IMR-90 (cell line): ENCODE measurements around the gene ESR1. TPM values are rescaled to one million over a fixed set of nuclear protein-coding genes. Genes with fewer than 3 reads are reported as not detected.

Experiments used
- ATAC-seq: fragments of 200-7000 bp; cut with Tn5 transposase; 2 replicates; pipeline ENCODE4 v1.9.1; 2020; ENCODE audit warnings: low read depth, mild to moderate bottlenecking, moderate library complexity
- BruUV-seq: library from RNA; stranded (reverse); fragments of 400-500 nt; replicated peaks from 2 replicates; lab custom pipeline; 2021; lab: Mats Ljungman, UMichigan
- CTCF ChIA-PET: fragments of 300-600 bp; formaldehyde crosslinking; extraction: SDS; loops from one replicate; lab custom pipeline; 2021; ENCODE audit warnings: antibody characterized with exemption; lab: Yijun Ruan, JAX
- POLR2A ChIA-PET: fragments of 300-600 bp; sonication (Branson Sonifier 250); formaldehyde crosslinking; loops from one replicate; lab custom pipeline; 2022; ENCODE audit warnings: antibody characterized with exemption; ENCODE audit not compliant: unreplicated experiment; lab: Charles Lee
- DNase-seq: peaks from one replicate; pipeline ENCODE4 v3.0.0; 2013
- H2AFZ ChIP-seq: replicated peaks from 2 replicates; pipeline ENCODE3; 2013; ENCODE audit warnings: low read length, mild to moderate bottlenecking; ENCODE audit not compliant: poor library complexity
- H2AK5ac ChIP-seq: 2 replicates; pipeline ENCODE4 v1.6.1; 2013; ENCODE audit warnings: low read depth, low read length, inconsistent platforms
- H2AK9ac ChIP-seq: replicated peaks from 2 replicates; pipeline ENCODE3; 2013; ENCODE audit warnings: mild to moderate bottlenecking, low read depth, low read length, moderate library complexity; ENCODE audit not compliant: poor library complexity
- H2BK120ac ChIP-seq: 2 replicates; pipeline ENCODE4 v1.6.1; 2013; ENCODE audit warnings: low read depth, low read length, inconsistent platforms
- H2BK15ac ChIP-seq: 3 replicates; pipeline ENCODE4 v1.6.1; 2013; ENCODE audit warnings: low read depth, low read length, inconsistent platforms
- H2BK20ac ChIP-seq: 2 replicates; pipeline ENCODE4 v1.6.1; 2013; ENCODE audit warnings: low read depth, mild to moderate bottlenecking, inconsistent platforms, low read length, moderate library complexity
- H2BK5ac ChIP-seq: 2 replicates; pipeline ENCODE4 v1.6.1; 2013; ENCODE audit warnings: mild to moderate bottlenecking, low read depth, low read length, inconsistent platforms; ENCODE audit not compliant: poor library complexity, severe bottlenecking
- H3K14ac ChIP-seq: replicated peaks from 2 replicates; pipeline ENCODE4 v1.6.1; 2013; ENCODE audit warnings: low read depth, low read length, inconsistent platforms
- H3K18ac ChIP-seq: 2 replicates; pipeline ENCODE4 v1.6.1; 2013; ENCODE audit warnings: low read depth, low read length, control low read depth
- H3K23ac ChIP-seq: 2 replicates; pipeline ENCODE4 v1.6.1; 2013; ENCODE audit warnings: low read depth, low read length, inconsistent platforms
- H3K27ac ChIP-seq: 2 replicates; pipeline ENCODE4 v1.5.1; 2013; ENCODE audit warnings: mild to moderate bottlenecking, control low read depth, low read length; ENCODE audit not compliant: insufficient read depth
- H3K27me3 ChIP-seq: 2 replicates; pipeline ENCODE4 v1.6.1; 2013; ENCODE audit warnings: low read length; ENCODE audit not compliant: control insufficient read depth, insufficient read depth
- H3K36me3 ChIP-seq: 2 replicates; pipeline ENCODE4 v1.6.1; 2013; ENCODE audit warnings: low read length, mixed read lengths; ENCODE audit not compliant: control insufficient read depth, insufficient read depth
- H3K4ac ChIP-seq: 2 replicates; pipeline ENCODE4 v1.6.1; 2013; ENCODE audit warnings: low read depth, low read length, inconsistent platforms
- H3K4me1 ChIP-seq: 2 replicates; pipeline ENCODE4 v1.6.1; 2013; ENCODE audit warnings: low read length, mixed read lengths; ENCODE audit not compliant: control insufficient read depth, insufficient read depth
- H3K4me2 ChIP-seq: 2 replicates; pipeline ENCODE4 v1.6.1; 2013; ENCODE audit warnings: low read depth, mild to moderate bottlenecking, control low read depth, low read length, moderate library complexity
- H3K4me3 ChIP-seq: 2 replicates; pipeline ENCODE4 v1.5.1; 2013; ENCODE audit warnings: low read depth, mild to moderate bottlenecking, control low read depth, low read length, moderate library complexity; ENCODE audit not compliant: insufficient read depth
- H3K56ac ChIP-seq: 2 replicates; pipeline ENCODE4 v1.6.1; 2013; ENCODE audit warnings: low read length, inconsistent platforms; ENCODE audit not compliant: insufficient read depth; ENCODE audit errors: extremely low read depth
- H3K79me1 ChIP-seq, 2 experiments: 2 replicates each; pipeline ENCODE4 v1.6.1; 2013; ENCODE audit warnings: low read length in 2 of 2, inconsistent platforms in 1 of 2, low read depth in 1 of 2
- H3K9ac ChIP-seq: 2 replicates; pipeline ENCODE4 v1.6.1; 2013; ENCODE audit warnings: low read depth, low read length, control low read depth
- H3K9me1 ChIP-seq: 2 replicates; pipeline ENCODE4 v1.6.1; 2013; ENCODE audit warnings: low read length, inconsistent platforms; ENCODE audit not compliant: insufficient read depth
- H3K9me3 ChIP-seq: 2 replicates; pipeline ENCODE4 v1.6.1; 2013; ENCODE audit warnings: low read length; ENCODE audit not compliant: control insufficient read depth, insufficient read depth
- H4K20me1 ChIP-seq: 2 replicates; pipeline ENCODE4 v1.6.1; 2013; ENCODE audit warnings: low read length, inconsistent platforms; ENCODE audit not compliant: insufficient read depth
- H4K5ac ChIP-seq: 2 replicates; pipeline ENCODE4 v1.6.1; 2013; ENCODE audit warnings: mild to moderate bottlenecking, low read depth, low read length, control low read depth
- H4K8ac ChIP-seq, 2 experiments: 2 replicates each; pipeline ENCODE4 v1.6.1; 2013; ENCODE audit warnings: low read depth in 2 of 2, low read length in 2 of 2, control low read depth in 1 of 2, inconsistent platforms in 1 of 2
- H4K91ac ChIP-seq: 2 replicates; pipeline ENCODE4 v1.6.1; 2013; ENCODE audit warnings: low read depth, low read length, inconsistent platforms; ENCODE audit not compliant: insufficient read depth
- BHLHE40 ChIP-seq: fragments of 150-350 bp; IDR thresholded peaks from 2 replicates; pipeline ENCODE4 v1.6.1; 2016; ENCODE audit warnings: mild to moderate bottlenecking, low read depth, low read length
- CEBPB ChIP-seq: IDR thresholded peaks from 2 replicates; pipeline ENCODE4 v1.6.1; 2012; ENCODE audit warnings: low read depth, low read length, improper control_type of control experiment
- CHD1 ChIP-seq: IDR thresholded peaks from 2 replicates; pipeline ENCODE4 v1.6.1; 2012; ENCODE audit warnings: low read depth, low read length, improper control_type of control experiment
- ELK1 ChIP-seq: fragments of 150-350 bp; IDR thresholded peaks from 2 replicates; pipeline ENCODE4 v1.6.1; 2016; ENCODE audit warnings: low read depth, mild to moderate bottlenecking, low read length, moderate library complexity, borderline replicate concordance
- FOS ChIP-seq: fragments of 150-350 bp; IDR thresholded peaks from 2 replicates; pipeline ENCODE4 v1.6.1; 2016; ENCODE audit warnings: low read depth, low read length
- MAFK ChIP-seq: IDR thresholded peaks from 2 replicates; pipeline ENCODE4 v1.6.1; 2012; ENCODE audit warnings: low read depth, low read length, improper control_type of control experiment
- MAZ ChIP-seq: IDR thresholded peaks from 2 replicates; pipeline ENCODE4 v1.6.1; 2012; ENCODE audit warnings: low read depth, mild to moderate bottlenecking, low read length, improper control_type of control experiment, moderate library complexity, borderline replicate concordance
- MXI1 ChIP-seq: IDR thresholded peaks from 2 replicates; pipeline ENCODE4 v1.6.1; 2012; ENCODE audit warnings: low read depth, mild to moderate bottlenecking, low read length, moderate library complexity, borderline replicate concordance
- NFE2L2 ChIP-seq: fragments of 150-350 bp; IDR thresholded peaks from 2 replicates; pipeline ENCODE4 v1.6.1; 2016; ENCODE audit warnings: low read depth, mild to moderate bottlenecking, low read length
- POLR2A ChIP-seq: IDR thresholded peaks from 2 replicates; pipeline ENCODE4 v1.6.1; 2012; ENCODE audit warnings: mild to moderate bottlenecking, low read depth, low read length
- RAD21 ChIP-seq: IDR thresholded peaks from 2 replicates; pipeline ENCODE4 v1.6.1; 2012; ENCODE audit warnings: low read length, improper control_type of control experiment
- RCOR1 ChIP-seq: IDR thresholded peaks from 2 replicates; pipeline ENCODE4 v1.6.1; 2012; ENCODE audit warnings: mild to moderate bottlenecking, low read length, improper control_type of control experiment; ENCODE audit not compliant: insufficient replicate concordance
- RFX5 ChIP-seq: IDR thresholded peaks from 2 replicates; pipeline ENCODE4 v1.8.0; 2012; ENCODE audit warnings: low read depth, mild to moderate bottlenecking, low read length, moderate library complexity
- SMC3 ChIP-seq: fragments of 150-350 bp; IDR thresholded peaks from 2 replicates; pipeline ENCODE4 v1.6.1; 2016; ENCODE audit warnings: low read depth, mild to moderate bottlenecking, antibody characterized with exemption, low read length, moderate library complexity
- WGBS, 2 experiments: methylation state at CpG; one replicate each; pipeline versions ENCODE4 v1.1.5 to v1.1.7; 2013; ENCODE audit warnings: missing lambda C conversion rate in 2 of 2; ENCODE audit not compliant: insufficient read length in 1 of 2; ENCODE audit errors: extremely low coverage in 2 of 2; 5-methylcytosine and 5-hydroxymethylcytosine counted together
- dilution Hi-C: fragments of 300-500 bp; cut with HindIII; formaldehyde crosslinking; loops from one replicate; pipeline ENCODE4 v1.14.3; 2018; ENCODE audit warnings: low sequenced_read_pairs; ENCODE audit not compliant: unreplicated experiment
- in situ Hi-C: fragments of 300-500 bp; cut with MboI; formaldehyde crosslinking; loops from 3 replicates; pipeline ENCODE4 v1.14.3; 2019; ENCODE audit warnings: low sequenced_read_pairs, inconsistent platforms, mixed read lengths
- intact Hi-C: fragments of 100-400 bp; cut with micrococcal nuclease; formaldehyde crosslinking; loops from 2 replicates; pipeline ENCODE4 v1.10.0; 2022
- polyA plus RNA-seq, 3 experiments: library from polyadenylated mRNA; depleted of rRNA; stranded (reverse); fragments of >200 nt; gene quantifications; 2 replicates each; pipeline ENCODE4 v1.2.3, GENCODE V29; 2012; ENCODE audit warnings: low replicate concordance in 1 of 3
- total RNA-seq: library from RNA; depleted of rRNA; stranded (reverse); fragments of >200 nt; gene quantifications from 2 replicates; pipeline ENCODE4 v1.2.3, GENCODE V29; 2012
- TF ChIP-seq, protein P1 (sequence below): conservative IDR thresholded peaks from 2 replicates; pipeline ENCODE4 v1.5.1; 2012; ENCODE audit warnings: mild to moderate bottlenecking, low read depth, low read length, improper control_type of control experiment
- TF ChIP-seq, protein P2 (sequence below): fragments of 150-350 bp; IDR thresholded peaks from 2 replicates; pipeline ENCODE4 v1.6.1; 2017; ENCODE audit warnings: mild to moderate bottlenecking, antibody characterized with exemption, low read length, low read depth

The ESR1 gene
- total and polyA plus RNA-seq, 2 of the 4 experiments (the other 2 are of a cell fraction) = not detected

DNA sequence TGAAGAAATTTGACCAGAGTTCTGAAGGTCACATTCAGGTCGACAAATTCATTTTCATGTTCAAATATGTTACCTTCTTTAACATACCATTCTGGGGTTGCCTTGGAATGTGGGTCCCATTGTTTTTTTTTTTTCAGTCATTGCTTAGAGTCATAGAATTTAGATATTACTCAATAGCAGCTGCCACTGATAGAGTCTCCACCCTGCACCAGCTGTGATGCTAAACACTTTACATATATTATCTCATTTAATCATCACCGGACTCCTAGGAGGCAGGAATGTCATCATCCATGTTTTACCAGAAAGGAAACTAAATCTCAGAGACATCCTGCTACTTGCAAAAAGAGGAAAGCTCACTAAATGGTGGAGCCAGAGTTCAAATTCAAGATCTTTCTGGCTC lies 204.7 kb downstream of the ESR1 start:
- Histone ChIP-seq H3K23ac (no peak overlapping the region), H4K8ac (no peak overlapping the region), H2BK5ac (no peak overlapping the region), H3K9me1 (no peaks in the 10 kb centered on the region), H2BK120ac (no peak overlapping the region), H3K18ac (no peak overlapping the region), H3K4me1 (no peaks in the 10 kb centered on the region), H3K56ac (no peak overlapping the region), H3K4ac (no peak overlapping the region), H3K4me2 (no peak overlapping the region), H3K27ac (no peak overlapping the region), H3K9me3 (no peaks in the 10 kb centered on the region), H2BK15ac (no peak overlapping the region), H4K5ac (no peak overlapping the region), H4K20me1 (no peaks in the 10 kb centered on the region), H3K27me3 (no peaks in the 10 kb centered on the region), H3K4me3 (no peak overlapping the region), H4K91ac (no peak overlapping the region), H3K36me3 (no peaks in the 10 kb centered on the region), H3K9ac (no peak overlapping the region), H2AK9ac (no peak overlapping the region), H3K14ac (no peak overlapping the region), H2AFZ (no peak overlapping the region), H2AK5ac (no peak overlapping the region), H2BK20ac (no peak overlapping the region), H3K79me1 (no peaks in the 10 kb centered on the region)
- intact Hi-C loops (no loop called here), dilution Hi-C loops (no loop called here), in situ Hi-C loops (no loop called here)
- ChIA-PET POLR2A (no interaction called here), CTCF (no interaction called here)
- DNase-seq = no peak
- BruUV-seq = no TSS peak
- 100% methylated on average over 1 of the region's 2 CpGs; no CpG with 5 or more reads in 1 of the 2 experiments for WGBS, 2 experiments
- ATAC-seq = no peak
- TF ChIP-seq RCOR1 = no peak
- no peak for TF ChIP-seq ELK1
- TF ChIP-seq RFX5 = no peak
- no peak for TF ChIP-seq CHD1
- TF ChIP-seq POLR2A = no peak
- no peak for TF ChIP-seq MAFK
- no peak for TF ChIP-seq SMC3
- TF ChIP-seq RAD21 = no peak
- TF ChIP-seq MXI1 = no peak
- TF ChIP-seq, protein P1, sequence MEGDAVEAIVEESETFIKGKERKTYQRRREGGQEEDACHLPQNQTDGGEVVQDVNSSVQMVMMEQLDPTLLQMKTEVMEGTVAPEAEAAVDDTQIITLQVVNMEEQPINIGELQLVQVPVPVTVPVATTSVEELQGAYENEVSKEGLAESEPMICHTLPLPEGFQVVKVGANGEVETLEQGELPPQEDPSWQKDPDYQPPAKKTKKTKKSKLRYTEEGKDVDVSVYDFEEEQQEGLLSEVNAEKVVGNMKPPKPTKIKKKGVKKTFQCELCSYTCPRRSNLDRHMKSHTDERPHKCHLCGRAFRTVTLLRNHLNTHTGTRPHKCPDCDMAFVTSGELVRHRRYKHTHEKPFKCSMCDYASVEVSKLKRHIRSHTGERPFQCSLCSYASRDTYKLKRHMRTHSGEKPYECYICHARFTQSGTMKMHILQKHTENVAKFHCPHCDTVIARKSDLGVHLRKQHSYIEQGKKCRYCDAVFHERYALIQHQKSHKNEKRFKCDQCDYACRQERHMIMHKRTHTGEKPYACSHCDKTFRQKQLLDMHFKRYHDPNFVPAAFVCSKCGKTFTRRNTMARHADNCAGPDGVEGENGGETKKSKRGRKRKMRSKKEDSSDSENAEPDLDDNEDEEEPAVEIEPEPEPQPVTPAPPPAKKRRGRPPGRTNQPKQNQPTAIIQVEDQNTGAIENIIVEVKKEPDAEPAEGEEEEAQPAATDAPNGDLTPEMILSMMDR = no peak
- TF ChIP-seq, protein P2, sequence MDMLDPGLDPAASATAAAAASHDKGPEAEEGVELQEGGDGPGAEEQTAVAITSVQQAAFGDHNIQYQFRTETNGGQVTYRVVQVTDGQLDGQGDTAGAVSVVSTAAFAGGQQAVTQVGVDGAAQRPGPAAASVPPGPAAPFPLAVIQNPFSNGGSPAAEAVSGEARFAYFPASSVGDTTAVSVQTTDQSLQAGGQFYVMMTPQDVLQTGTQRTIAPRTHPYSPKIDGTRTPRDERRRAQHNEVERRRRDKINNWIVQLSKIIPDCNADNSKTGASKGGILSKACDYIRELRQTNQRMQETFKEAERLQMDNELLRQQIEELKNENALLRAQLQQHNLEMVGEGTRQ = no peak
- TF ChIP-seq BHLHE40 = no peak
- TF ChIP-seq FOS = no peak
- TF ChIP-seq NFE2L2 = no peak
- TF ChIP-seq MAZ = no peak
- no peak for TF ChIP-seq CEBPB
